HepG2 (cell line): ENCODE measurements around the gene ACACB. TPM values are rescaled to one million over a fixed set of nuclear protein-coding genes. Genes with fewer than 3 reads are reported as not detected.

ENCODE experiments used
- CREB1 ChIP-seq, 2 experiments: fragments of 450-650 bp in 1 of 2; IDR thresholded peaks; 2 replicates each; pipeline ENCODE4 v1.6.1; 2016 to 2017; ENCODE audit warnings: control low read depth in 1 of 2, mild to moderate bottlenecking in 1 of 2, missing compliant biosample characterization in 1 of 2, missing genetic modification characterization in 1 of 2
- FOSL1 ChIP-seq: sonication (generic); formaldehyde crosslinking; IDR thresholded peaks from 2 replicates; pipeline ENCODE4 v1.9.0; 2021; ENCODE audit warnings: missing genetic modification reagents, borderline replicate concordance
- NR2C2 ChIP-seq: sonication (generic); formaldehyde crosslinking; IDR thresholded peaks from 2 replicates; pipeline ENCODE4 v1.4.0; 2020; ENCODE audit warnings: missing genetic modification reagents, mild to moderate bottlenecking, moderate library complexity, borderline replicate concordance
- PAF1 ChIP-seq: IDR thresholded peaks from 2 replicates; pipeline ENCODE4 v1.6.1; 2016; ENCODE audit warnings: missing genetic modification reagents, missing compliant biosample characterization
- PAX8 ChIP-seq: sonication (generic); formaldehyde crosslinking; IDR thresholded peaks from 2 replicates; pipeline ENCODE4 v1.8.0; 2022; ENCODE audit warnings: mild to moderate bottlenecking, missing genetic modification reagents, borderline replicate concordance
- POLR2A ChIP-seq, 2 experiments: IDR thresholded peaks; 2 replicates each; pipeline ENCODE4 v1.6.1; 2011; ENCODE audit warnings: low read depth in 2 of 2, low read length in 2 of 2, mild to moderate bottlenecking in 1 of 2, moderate library complexity in 1 of 2; ENCODE audit not compliant: insufficient read depth in 1 of 2
- SETDB1 ChIP-seq: sonication (generic); formaldehyde crosslinking; IDR thresholded peaks from 2 replicates; pipeline ENCODE4 v1.5.1; 2020; ENCODE audit warnings: missing genetic modification reagents, mild to moderate bottlenecking, borderline replicate concordance
- SSRP1 ChIP-seq: IDR thresholded peaks from 2 replicates; pipeline ENCODE4 v1.6.1; 2016; ENCODE audit warnings: control low read depth
- TMF1 ChIP-seq: sonication (generic); formaldehyde crosslinking; IDR thresholded peaks from 2 replicates; pipeline ENCODE4 v1.8.1; 2022; ENCODE audit warnings: low read depth, missing genetic modification reagents
- ZBTB37 ChIP-seq: sonication (generic); formaldehyde crosslinking; IDR thresholded peaks from 2 replicates; pipeline ENCODE4 v1.4.0; 2020; ENCODE audit warnings: mild to moderate bottlenecking, missing genetic modification reagents
- ZNF275 ChIP-seq: sonication (generic); formaldehyde crosslinking; IDR thresholded peaks from 2 replicates; pipeline ENCODE4 v1.8.0; 2022; ENCODE audit warnings: missing genetic modification reagents, mild to moderate bottlenecking, inconsistent platforms, borderline replicate concordance
- ZNF3 ChIP-seq: IDR thresholded peaks from 2 replicates; pipeline ENCODE4 v1.7.0; 2017; ENCODE audit warnings: inconsistent platforms
- ZNF747 ChIP-seq: sonication (generic); formaldehyde crosslinking; IDR thresholded peaks from 2 replicates; pipeline ENCODE4 v1.8.1; 2023; ENCODE audit warnings: missing genetic modification reagents, mild to moderate bottlenecking, borderline replicate concordance
- polyA plus RNA-seq, 8 experiments: library from polyadenylated mRNA; depleted of rRNA in 3 of 8; stranded (reverse) in 7 of 8; unstranded in 1 of 8; fragments of >200 nt; fragmentation: Illumina TruSeq in 4 of 8; extraction: Trizol in 4 of 8; gene quantifications; 2 replicates each; pipeline versions ENCODE4 v1.2.1 to v1.2.3, GENCODE V29; 2011 to 2016; ENCODE audit warnings: low read depth in 4 of 8, missing spikeins in 1 of 8, mixed read lengths in 1 of 8; ENCODE audit not compliant: insufficient read depth in 1 of 8
- total RNA-seq, 5 experiments: library from RNA; depleted of rRNA; stranded (reverse); fragments of >200 nt; fragmentation: Illumina TruSeq; extraction: Trizol; gene quantifications; 2 replicates each; pipeline ENCODE4 v1.2.3, GENCODE V29; 2016; ENCODE audit warnings: low read depth in 1 of 5
- TF ChIP-seq, protein P1 (sequence below): sonication (generic); formaldehyde crosslinking; IDR thresholded peaks from 2 replicates; pipeline ENCODE4 v1.8.1; 2023; ENCODE audit warnings: missing genetic modification reagents, mild to moderate bottlenecking, borderline replicate concordance
- TF ChIP-seq, protein P2 (sequence below): sonication (generic); formaldehyde crosslinking; IDR thresholded peaks from 2 replicates; pipeline ENCODE4 v1.4.0; 2020; ENCODE audit warnings: missing genetic modification reagents
- TF ChIP-seq, protein P3 (sequence below): fragments of 450-650 bp; IDR thresholded peaks from 2 replicates; pipeline ENCODE4 v1.6.1; 2017; ENCODE audit warnings: mild to moderate bottlenecking
- TF ChIP-seq, protein P4 (sequence below): sonication (generic); formaldehyde crosslinking; IDR thresholded peaks from 2 replicates; pipeline ENCODE4 v1.4.0; 2020; ENCODE audit warnings: missing genetic modification reagents
- TF ChIP-seq, protein P5 (sequence below): sonication (generic); formaldehyde crosslinking; IDR thresholded peaks from 2 replicates; pipeline ENCODE4 v1.4.0; 2020; ENCODE audit warnings: missing genetic modification reagents

Gene ACACB
- total and polyA plus RNA-seq, 2 of the 13 experiments (the other 11 are each of a cell fraction or from before 2014, with no cell fraction given), result 6.2 to 8.6 TPM

- TF ChIP-seq POLR2A (IDR thresholded peaks at IDR 0.05; ENCODE audit: insufficient read depth in 1 of 2, low read depth in 2 of 2, low read length in 2 of 2) (no peak; a peak in 1 of 4 replicates), ZNF3 (CRISPR knock-in tag) (0 out of 2 replicates have a peak, but pooled peaks have one; percentile 36), TMF1 (CRISPR knock-in tag) (no peak), CREB1 (IDR thresholded peaks at IDR 0.05) (0 out of 2 replicates have a peak, but pooled peaks have one; percentile 45), CREB1 (CRISPR knock-in tag; IDR thresholded peaks at IDR 0.05) (peak; percentile 73), ZNF275 (CRISPR knock-in tag) (no peak), FOSL1 (CRISPR knock-in tag) (no peak), ZNF747 (no peak), PAX8 (CRISPR knock-in tag) (no peak), PAF1 (CRISPR knock-in tag) (no peak), NR2C2 (CRISPR knock-in tag) (peak; percentile 90), SSRP1 (CRISPR knock-in tag) (no peak), SETDB1 (CRISPR knock-in tag) (no peak), ZBTB37 (CRISPR knock-in tag) (no peak)
- TF ChIP-seq, protein P1, sequence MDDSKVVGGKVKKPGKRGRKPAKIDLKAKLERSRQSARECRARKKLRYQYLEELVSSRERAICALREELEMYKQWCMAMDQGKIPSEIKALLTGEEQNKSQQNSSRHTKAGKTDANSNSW (CRISPR knock-in tag), result no peak
- TF ChIP-seq, protein P2, sequence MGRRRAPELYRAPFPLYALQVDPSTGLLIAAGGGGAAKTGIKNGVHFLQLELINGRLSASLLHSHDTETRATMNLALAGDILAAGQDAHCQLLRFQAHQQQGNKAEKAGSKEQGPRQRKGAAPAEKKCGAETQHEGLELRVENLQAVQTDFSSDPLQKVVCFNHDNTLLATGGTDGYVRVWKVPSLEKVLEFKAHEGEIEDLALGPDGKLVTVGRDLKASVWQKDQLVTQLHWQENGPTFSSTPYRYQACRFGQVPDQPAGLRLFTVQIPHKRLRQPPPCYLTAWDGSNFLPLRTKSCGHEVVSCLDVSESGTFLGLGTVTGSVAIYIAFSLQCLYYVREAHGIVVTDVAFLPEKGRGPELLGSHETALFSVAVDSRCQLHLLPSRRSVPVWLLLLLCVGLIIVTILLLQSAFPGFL (CRISPR knock-in tag), result no peak
- TF ChIP-seq, protein P3, sequence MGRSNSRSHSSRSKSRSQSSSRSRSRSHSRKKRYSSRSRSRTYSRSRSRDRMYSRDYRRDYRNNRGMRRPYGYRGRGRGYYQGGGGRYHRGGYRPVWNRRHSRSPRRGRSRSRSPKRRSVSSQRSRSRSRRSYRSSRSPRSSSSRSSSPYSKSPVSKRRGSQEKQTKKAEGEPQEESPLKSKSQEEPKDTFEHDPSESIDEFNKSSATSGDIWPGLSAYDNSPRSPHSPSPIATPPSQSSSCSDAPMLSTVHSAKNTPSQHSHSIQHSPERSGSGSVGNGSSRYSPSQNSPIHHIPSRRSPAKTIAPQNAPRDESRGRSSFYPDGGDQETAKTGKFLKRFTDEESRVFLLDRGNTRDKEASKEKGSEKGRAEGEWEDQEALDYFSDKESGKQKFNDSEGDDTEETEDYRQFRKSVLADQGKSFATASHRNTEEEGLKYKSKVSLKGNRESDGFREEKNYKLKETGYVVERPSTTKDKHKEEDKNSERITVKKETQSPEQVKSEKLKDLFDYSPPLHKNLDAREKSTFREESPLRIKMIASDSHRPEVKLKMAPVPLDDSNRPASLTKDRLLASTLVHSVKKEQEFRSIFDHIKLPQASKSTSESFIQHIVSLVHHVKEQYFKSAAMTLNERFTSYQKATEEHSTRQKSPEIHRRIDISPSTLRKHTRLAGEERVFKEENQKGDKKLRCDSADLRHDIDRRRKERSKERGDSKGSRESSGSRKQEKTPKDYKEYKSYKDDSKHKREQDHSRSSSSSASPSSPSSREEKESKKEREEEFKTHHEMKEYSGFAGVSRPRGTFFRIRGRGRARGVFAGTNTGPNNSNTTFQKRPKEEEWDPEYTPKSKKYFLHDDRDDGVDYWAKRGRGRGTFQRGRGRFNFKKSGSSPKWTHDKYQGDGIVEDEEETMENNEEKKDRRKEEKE, result no peak
- TF ChIP-seq, protein P4, sequence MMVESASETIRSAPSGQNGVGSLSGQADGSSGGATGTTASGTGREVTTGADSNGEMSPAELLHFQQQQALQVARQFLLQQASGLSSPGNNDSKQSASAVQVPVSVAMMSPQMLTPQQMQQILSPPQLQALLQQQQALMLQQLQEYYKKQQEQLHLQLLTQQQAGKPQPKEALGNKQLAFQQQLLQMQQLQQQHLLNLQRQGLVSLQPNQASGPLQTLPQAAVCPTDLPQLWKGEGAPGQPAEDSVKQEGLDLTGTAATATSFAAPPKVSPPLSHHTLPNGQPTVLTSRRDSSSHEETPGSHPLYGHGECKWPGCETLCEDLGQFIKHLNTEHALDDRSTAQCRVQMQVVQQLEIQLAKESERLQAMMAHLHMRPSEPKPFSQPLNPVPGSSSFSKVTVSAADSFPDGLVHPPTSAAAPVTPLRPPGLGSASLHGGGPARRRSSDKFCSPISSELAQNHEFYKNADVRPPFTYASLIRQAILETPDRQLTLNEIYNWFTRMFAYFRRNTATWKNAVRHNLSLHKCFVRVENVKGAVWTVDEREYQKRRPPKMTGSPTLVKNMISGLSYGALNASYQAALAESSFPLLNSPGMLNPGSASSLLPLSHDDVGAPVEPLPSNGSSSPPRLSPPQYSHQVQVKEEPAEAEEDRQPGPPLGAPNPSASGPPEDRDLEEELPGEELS, result peak; percentile 78; the same call in 1 of the 2 replicates
- TF ChIP-seq, protein P5, sequence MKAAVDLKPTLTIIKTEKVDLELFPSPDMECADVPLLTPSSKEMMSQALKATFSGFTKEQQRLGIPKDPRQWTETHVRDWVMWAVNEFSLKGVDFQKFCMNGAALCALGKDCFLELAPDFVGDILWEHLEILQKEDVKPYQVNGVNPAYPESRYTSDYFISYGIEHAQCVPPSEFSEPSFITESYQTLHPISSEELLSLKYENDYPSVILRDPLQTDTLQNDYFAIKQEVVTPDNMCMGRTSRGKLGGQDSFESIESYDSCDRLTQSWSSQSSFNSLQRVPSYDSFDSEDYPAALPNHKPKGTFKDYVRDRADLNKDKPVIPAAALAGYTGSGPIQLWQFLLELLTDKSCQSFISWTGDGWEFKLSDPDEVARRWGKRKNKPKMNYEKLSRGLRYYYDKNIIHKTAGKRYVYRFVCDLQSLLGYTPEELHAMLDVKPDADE (CRISPR knock-in tag), result no peak
Observed at GRCh38 chr12:109277899-109278762, 161.7 kb downstream of the ACACB start (continued).
